GM19351 (cell line): Measurements from ENCODE around the gene HPSE2.

Source experiments
- ATAC-seq: cut with Tn5 transposase; IDR thresholded peaks from one replicate; pipeline ENCODE4 v1.9.1; 2021; ENCODE audit warnings: mild to moderate bottlenecking, moderate library complexity; ENCODE audit not compliant: unreplicated experiment

Gene HPSE2

DNA sequence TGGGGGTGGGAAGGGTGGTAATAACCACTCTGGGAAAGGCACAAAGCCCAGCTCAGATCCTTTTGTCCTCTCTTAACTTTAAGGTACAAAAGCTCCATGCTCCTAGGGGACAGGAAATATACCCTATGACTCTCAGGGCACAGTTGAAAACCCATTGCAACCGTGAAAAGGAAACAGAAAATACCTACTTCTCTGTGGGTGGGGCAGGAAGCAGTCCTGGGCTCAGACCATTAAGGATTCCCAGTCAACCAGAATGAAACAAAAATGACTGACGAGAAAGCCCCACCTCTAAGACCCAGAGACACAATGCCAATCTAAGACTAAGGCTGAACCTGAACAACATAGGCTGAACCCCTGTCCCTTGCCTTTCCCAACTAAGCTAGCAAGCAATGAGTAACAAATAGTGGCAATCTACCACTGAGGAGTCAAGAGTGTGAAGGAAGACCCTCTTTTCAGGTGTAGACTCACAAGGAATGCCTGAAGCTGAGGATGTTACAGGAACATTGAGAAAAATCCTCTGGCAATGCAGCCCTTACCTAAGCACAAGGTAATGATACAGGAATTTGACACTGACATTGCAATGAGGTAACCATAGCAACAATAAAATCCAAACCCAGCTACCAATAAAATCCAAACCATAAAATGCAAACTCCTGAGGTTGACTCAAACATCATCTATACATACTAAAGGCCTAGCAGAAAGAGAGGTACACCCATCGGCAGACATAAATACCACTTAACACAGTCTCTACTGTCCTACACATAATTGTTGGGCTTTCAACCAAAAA, 380.1 kb downstream of the HPSE2 start:
- peak; percentile 69 for ATAC-seq

DNA sequence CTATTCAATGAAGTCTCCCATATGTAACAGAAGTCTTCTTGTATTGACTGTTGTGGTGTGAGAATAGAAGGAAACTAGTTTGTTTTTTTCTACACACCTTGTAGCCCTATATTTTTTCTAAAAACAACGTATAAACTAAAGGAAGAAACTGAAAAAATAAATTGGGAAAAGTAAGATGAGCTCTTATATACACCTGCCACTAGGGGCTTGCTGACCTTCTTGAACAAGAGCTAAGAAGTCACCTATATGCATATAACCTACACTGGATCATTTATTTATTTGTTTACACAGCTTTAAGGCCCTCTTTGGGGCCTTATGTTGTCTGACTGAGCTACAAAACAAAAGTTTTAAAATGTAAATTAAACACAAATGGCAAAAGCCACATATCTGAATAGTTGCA, 383.0 kb downstream of the HPSE2 start:
- ATAC-seq = no peak

- no peak for ATAC-seq
These were observed 387.3 kb downstream of the HPSE2 start for GRCh38 chr10:98848361-98848760.

- ATAC-seq = no peak
These were observed 388.9 kb downstream of the HPSE2 start for GRCh38 chr10:98846787-98847186.

- ATAC-seq = no peak
These were observed 402.1 kb downstream of the HPSE2 start for GRCh38 chr10:98833542-98833941.

DNA sequence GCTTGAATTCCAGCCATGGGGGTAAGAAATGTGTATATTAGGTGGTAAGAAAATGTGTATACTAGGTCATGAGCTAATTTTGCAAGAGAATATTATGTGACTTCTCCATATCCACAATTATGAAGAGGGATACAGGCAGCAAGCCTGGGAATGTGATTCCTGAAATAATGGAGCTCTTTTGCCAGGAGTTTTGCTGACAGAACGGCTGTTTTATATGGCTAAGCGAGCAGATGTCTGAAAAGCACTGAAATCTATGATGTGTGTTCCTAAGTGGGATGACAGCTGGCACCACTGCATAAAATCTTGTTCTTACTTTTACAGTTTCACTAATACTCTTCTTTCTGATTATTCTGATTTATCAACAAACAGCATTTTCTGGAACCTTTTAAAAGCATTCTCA, 402.9 kb downstream of the HPSE2 start:
- no peak for ATAC-seq

- ATAC-seq = no peak
These were observed 403.5 kb downstream of the HPSE2 start for GRCh38 chr10:98832196-98832595.

DNA sequence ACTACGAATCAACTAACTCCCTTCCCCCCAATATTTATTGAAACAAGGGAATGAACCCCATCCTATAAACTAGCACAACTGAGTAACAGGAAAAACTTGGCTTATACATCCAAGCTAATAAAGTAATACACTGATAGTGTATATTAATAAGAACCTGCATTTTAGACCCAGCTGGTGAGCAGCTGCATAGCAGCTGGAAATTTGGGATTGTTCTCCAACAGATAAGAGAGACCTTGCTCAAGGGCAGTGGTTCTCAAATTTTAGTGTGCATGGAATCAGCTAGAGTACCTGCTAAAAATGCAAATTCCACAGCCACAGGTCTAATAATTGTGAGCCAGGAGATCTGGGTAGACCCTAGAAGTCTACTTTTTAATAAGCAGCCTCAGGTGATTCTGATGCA, 404.3 kb downstream of the HPSE2 start:
- no peak for ATAC-seq

GRCh38 chr10:98825741-98826140, 409.9 kb downstream of the HPSE2 start:
- no peak for ATAC-seq

- no peak for ATAC-seq
These were observed 418.3 kb downstream of the HPSE2 start for GRCh38 chr10:98817396-98817795.

GRCh38 chr10:98815039-98815885, 420.4 kb downstream of the HPSE2 start:
- ATAC-seq = no peak

DNA sequence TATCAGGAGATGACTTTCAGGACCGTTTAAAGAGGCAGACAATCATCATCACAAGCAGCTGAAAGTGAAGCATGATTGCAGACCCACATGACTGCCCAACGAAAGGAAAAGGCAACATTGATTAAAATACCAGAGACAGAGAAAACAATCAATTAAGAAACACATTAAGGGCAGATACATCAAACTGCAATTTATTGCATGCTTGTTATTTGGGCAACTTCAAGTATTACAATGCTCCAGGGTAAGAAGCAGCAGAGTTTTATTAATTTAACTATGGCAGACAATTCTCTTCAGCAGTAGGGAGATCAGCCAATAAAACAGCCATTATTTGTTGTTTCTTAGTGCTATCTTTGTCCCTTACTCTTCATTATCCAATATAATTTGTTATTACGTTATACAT, 421.2 kb downstream of the HPSE2 start:
- ATAC-seq = no peak

- no peak for ATAC-seq
These were observed 427.3 kb downstream of the HPSE2 start for GRCh38 chr10:98808282-98808892.

- no peak for ATAC-seq
These were observed 435.4 kb downstream of the HPSE2 start for GRCh38 chr10:98800263-98800662.

DNA sequence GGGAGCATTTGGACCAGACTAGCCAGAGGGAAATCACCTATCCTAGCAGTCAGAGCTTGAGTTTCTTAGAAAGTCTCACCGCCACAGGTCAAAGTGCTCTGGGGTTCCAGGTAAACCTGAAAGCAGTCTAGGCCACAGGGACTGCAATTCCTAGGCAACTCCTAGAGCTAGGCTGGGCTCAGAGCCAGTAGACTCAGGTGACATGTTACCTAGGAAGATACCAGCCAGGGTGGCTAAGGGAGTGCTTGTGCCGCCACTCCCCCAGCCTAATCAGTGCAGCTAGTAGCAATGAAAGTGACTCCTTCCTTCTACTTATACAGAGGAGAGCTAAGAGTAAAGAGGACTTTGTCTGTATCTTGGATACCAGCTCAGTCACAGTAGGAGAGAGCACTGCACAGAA, 440.2 kb downstream of the HPSE2 start:
- no peak for ATAC-seq

- no peak for ATAC-seq
These were observed 444.8 kb downstream of the HPSE2 start for GRCh38 chr10:98790817-98791216.

- ATAC-seq = no peak
These were observed 457.3 kb downstream of the HPSE2 start for GRCh38 chr10:98778277-98778759.

DNA sequence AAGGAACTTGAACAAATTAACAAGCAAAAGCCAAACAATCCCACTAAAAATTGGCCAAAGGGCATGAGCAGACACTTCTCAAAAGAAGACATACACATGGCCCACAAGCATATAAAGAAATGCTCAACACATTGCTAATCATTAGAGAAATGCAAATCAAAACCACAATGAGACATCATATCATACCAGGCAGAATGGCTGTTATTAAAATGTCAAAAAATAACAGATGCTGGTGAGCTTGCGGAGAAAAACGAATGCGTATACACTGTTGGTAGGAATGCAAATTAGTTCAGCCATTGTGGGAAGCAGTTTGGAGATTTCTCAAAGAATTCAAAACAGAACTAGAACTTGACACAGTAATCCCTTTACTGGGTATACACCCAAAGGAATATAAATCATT, 477.2 kb downstream of the HPSE2 start:
- ATAC-seq = no peak

DNA sequence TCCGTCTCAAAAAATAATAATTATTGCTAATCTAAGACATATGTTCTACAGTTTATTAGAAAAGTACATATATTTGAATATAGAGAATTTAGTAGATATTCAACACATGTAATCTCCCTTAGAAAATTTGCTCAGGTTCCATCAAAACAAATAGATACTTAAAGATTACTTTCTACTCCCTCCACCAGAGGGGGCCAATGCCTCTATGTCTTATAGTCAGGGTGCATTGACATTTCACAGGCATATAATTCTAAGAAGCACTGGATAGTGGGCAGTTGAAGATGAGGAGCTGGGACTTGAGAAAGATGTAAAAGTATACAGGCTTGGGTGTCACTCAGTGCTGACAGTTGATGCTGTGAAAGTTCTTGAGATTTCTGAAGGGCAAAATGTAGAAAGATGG, 487.4 kb downstream of the HPSE2 start:
- peak; percentile 66 for ATAC-seq

DNA sequence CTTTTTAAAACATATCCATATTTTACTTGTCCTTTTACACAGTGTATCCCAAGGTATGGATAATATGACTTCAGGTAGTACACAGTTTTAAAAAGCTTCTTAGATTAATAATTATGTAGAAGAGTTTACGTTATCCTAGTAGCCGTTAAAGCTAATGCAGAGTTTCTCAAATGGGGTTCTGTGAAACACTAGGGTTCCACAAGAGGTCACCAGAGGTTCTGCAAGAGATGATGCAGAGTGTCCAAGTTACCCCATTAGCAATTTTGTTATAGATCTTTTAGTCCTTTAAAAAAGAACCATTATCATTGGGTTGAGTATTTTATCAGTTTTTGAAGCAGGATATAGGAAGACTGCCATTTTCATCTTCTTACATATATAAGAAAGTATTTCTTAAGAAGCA, 490.0 kb downstream of the HPSE2 start:
- no peak for ATAC-seq

- ATAC-seq = no peak
These were observed 515.1 kb downstream of the HPSE2 start for GRCh38 chr10:98720551-98720950.

DNA sequence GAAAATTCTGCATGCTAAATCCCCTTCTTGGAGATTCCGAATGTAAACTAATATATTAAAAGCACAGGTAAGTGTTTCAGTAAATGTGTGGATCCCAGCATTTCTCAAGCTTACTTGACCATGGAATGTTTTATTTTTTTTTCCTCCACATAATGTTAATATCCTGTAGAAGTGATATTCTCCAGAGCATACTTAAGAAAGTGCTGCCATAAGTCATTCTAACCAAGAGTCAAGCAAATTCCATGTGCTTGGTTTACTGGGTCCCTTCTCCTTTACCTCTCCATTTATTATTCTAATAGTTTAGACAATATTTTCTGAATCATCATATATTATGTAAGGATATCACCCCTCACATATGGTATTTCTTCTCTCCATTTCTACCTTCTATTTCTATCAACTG, 522.1 kb downstream of the HPSE2 start:
- ATAC-seq = no peak
